ENCODE measurements around the gene LRRC10B. TPM values are rescaled to one million over a fixed set of nuclear protein-coding genes. Genes with fewer than 3 reads are reported as not detected.
"Not testable (repeated sequence)": the region's sequence is repeated elsewhere in the genome, so short reads cannot be mapped to it uniquely, and the experiment has no call there.

Gene LRRC10B
- total RNA-seq, result 1 to 10 TPM in 1 of 4 donors, under 1 TPM in 3; 0.22 to 3.0 (median 0.66) TPM

- Histone ChIP-seq H3K9me3 (no peaks in the 10 kb centered on the region), H3K36me3 (no peaks in the 10 kb centered on the region), H3K27ac (no peak within 1 kb of the TSS), H3K4me3 (replicated peaks in 1 of 3) (peak within 1 kb of the TSS in 1 of 3 donors; percentile 19), H3K27me3 (peaks cover 13% of the 10 kb centered on the region), H3K4me1 (peaks cover 13 to 20% of the 10 kb centered on the region in 2 donors)
- intact Hi-C loops (cut with DNase I), result no loop called here
- TF ChIP-seq, protein P1, sequence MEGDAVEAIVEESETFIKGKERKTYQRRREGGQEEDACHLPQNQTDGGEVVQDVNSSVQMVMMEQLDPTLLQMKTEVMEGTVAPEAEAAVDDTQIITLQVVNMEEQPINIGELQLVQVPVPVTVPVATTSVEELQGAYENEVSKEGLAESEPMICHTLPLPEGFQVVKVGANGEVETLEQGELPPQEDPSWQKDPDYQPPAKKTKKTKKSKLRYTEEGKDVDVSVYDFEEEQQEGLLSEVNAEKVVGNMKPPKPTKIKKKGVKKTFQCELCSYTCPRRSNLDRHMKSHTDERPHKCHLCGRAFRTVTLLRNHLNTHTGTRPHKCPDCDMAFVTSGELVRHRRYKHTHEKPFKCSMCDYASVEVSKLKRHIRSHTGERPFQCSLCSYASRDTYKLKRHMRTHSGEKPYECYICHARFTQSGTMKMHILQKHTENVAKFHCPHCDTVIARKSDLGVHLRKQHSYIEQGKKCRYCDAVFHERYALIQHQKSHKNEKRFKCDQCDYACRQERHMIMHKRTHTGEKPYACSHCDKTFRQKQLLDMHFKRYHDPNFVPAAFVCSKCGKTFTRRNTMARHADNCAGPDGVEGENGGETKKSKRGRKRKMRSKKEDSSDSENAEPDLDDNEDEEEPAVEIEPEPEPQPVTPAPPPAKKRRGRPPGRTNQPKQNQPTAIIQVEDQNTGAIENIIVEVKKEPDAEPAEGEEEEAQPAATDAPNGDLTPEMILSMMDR (IDR thresholded peaks at IDR 0.05), result no peak
- TF ChIP-seq POLR2A (IDR thresholded peaks at IDR 0.05), result no peak
- DNase-seq, result peak; percentile 17 to 29
- 7 to 17% methylated on average over 13 to 14 of the region's 74 CpGs for WGBS, 2 donors
These were observed at the start of gene LRRC10B for GRCh38 chr11:61507962-61508861. Gene LRRC10B, plus strand, starts transcription at chr11:61508749. Its CDS starts 250 bp downstream, at chr11:61508999.

DNA sequence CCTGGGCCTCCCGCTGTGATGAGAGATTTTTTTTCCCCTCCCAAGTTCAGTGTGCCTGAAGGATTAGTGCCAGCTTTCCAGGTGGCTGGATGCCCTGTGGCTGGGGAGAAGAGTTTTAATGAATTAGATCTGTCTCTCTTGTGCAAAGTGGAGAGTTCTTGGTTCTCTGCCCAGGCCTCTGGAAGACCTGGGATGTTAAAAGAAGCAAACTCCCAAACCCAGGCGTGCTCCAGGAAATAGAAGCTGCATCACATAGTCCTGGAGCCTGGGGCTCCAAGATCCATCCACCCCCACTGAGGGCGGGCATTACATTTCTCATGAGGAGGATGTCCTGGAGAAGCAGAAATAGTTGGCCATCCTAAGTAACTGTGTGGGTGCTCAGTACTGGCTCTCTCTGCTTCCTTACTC is 48.1 kb upstream of the LRRC10B start:
- Histone ChIP-seq H3K4me1 (peaks cover 0 to 8% of the 10 kb centered on the region in 2 donors), H3K9me3 (no peaks in the 10 kb centered on the region), H3K4me3 (replicated peaks in 1 of 3) (no peak overlapping the region), H3K36me3 (no peaks in the 10 kb centered on the region), H3K27me3 (no peaks in the 10 kb centered on the region), H3K27ac (no peak overlapping the region)
- TF ChIP-seq POLR2A (IDR thresholded peaks at IDR 0.05), result no peak
- TF ChIP-seq, protein P1 (IDR thresholded peaks at IDR 0.05), result no peak
- intact Hi-C loops (cut with DNase I), result no loop called here
- DNase-seq, result peak; percentile 73 to 75
- WGBS, 2 donors, result 44 to 52% methylated on average over 3 of the region's 3 CpGs

DNA sequence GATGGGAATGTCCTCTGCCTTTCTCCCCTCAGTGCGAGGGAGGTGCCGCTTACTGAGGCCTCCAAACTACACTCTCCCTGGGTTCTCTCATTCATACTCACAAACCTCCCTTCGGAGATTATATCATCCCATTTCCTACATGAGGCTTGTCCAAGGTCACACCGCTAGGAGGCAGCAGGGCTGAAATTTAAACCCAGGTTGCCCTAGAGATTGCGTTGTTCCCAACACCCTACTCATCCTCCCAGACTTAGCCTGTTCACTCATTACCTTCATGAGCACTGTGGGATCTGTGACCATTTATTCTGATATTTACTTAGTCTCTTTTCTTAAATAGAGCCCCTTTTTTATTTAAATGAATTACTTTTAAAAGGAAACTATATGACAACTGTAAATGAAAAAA is 47.6 kb upstream of the LRRC10B start:
- WGBS, 2 donors, result 81 to 88% methylated on average over 5 of the region's 5 CpGs
- no peaks in the 10 kb centered on the region for H3K36me3 ChIP-seq
- no peak for TF ChIP-seq POLR2A (IDR thresholded peaks at IDR 0.05)
- H3K4me3 ChIP-seq (replicated peaks in 1 of 3), result no peak overlapping the region
- H3K27ac ChIP-seq, result no peak overlapping the region
- intact Hi-C loops (cut with DNase I), result no loop called here
- DNase-seq, result no peak
- no peaks in the 10 kb centered on the region for H3K27me3 ChIP-seq
- no peaks in the 10 kb centered on the region for H3K9me3 ChIP-seq
- H3K4me1 ChIP-seq, result peaks cover 0 to 8% of the 10 kb centered on the region in 2 donors

GRCh38 chr11:61467602-61468001 is 40.9 kb upstream of the LRRC10B start:
- H3K9me3 ChIP-seq; intact Hi-C loops (cut with DNase I); H3K27me3 ChIP-seq; H3K27ac ChIP-seq; H3K36me3 ChIP-seq; H3K4me3 ChIP-seq (replicated peaks in 1 of 3); DNase-seq; H3K4me1 ChIP-seq: not testable (repeated sequence)
- 86% methylated on average over 6 of the region's 6 CpGs for WGBS, 2 donors

- TF ChIP-seq, protein P1 (IDR thresholded peaks at IDR 0.05), result no peak
- TF ChIP-seq POLR2A (IDR thresholded peaks at IDR 0.05), result no peak
- Histone ChIP-seq H3K27me3 (no peaks in the 10 kb centered on the region), H3K27ac (no peak overlapping the region), H3K9me3 (no peaks in the 10 kb centered on the region), H3K36me3 (no peaks in the 10 kb centered on the region), H3K4me1 (peaks cover 0 to 10% of the 10 kb centered on the region in 2 donors), H3K4me3 (replicated peaks in 1 of 3) (no peak overlapping the region)
- DNase-seq, result no peak
- intact Hi-C loops (cut with DNase I), result no loop called here
- WGBS, 2 donors, result 71 to 75% methylated on average over 7 of the region's 7 CpGs
These were observed 40.5 kb upstream of the LRRC10B start for GRCh38 chr11:61468002-61468401.

GRCh38 chr11:61472282-61472681 is 36.3 kb upstream of the LRRC10B start:
- DNase-seq, result peak; percentile 70 to 75
- peaks cover 0 to 14% of the 10 kb centered on the region in 2 donors for H3K4me1 ChIP-seq
- H3K9me3 ChIP-seq, result no peaks in the 10 kb centered on the region
- WGBS, 2 donors, result 59 to 63% methylated on average over 5 of the region's 5 CpGs
- peak overlapping the region; percentile 64 to 87 (median 76) for H3K27ac ChIP-seq
- H3K27me3 ChIP-seq, result no peaks in the 10 kb centered on the region
- no peak overlapping the region for H3K4me3 ChIP-seq (replicated peaks in 1 of 3)
- TF ChIP-seq POLR2A (IDR thresholded peaks at IDR 0.05), result no peak
- TF ChIP-seq, protein P1 (IDR thresholded peaks at IDR 0.05), result no peak
- no peaks in the 10 kb centered on the region for H3K36me3 ChIP-seq
- intact Hi-C loops (cut with DNase I), result no loop called here

Measured in thyroid gland (tissue), 4 donors.